GM21423 (cell line): ENCODE measurements around the gene PRSS27.

ENCODE experiments used
- ATAC-seq: cut with Tn5 transposase; IDR thresholded peaks from one replicate; pipeline ENCODE4 v1.9.1; 2021; ENCODE audit warnings: mild to moderate bottlenecking, moderate library complexity; ENCODE audit not compliant: unreplicated experiment

Gene PRSS27

GRCh38 chr16:2710711-2711231 lies 9.3 kb downstream of the PRSS27 start:
- no peak for ATAC-seq

DNA sequence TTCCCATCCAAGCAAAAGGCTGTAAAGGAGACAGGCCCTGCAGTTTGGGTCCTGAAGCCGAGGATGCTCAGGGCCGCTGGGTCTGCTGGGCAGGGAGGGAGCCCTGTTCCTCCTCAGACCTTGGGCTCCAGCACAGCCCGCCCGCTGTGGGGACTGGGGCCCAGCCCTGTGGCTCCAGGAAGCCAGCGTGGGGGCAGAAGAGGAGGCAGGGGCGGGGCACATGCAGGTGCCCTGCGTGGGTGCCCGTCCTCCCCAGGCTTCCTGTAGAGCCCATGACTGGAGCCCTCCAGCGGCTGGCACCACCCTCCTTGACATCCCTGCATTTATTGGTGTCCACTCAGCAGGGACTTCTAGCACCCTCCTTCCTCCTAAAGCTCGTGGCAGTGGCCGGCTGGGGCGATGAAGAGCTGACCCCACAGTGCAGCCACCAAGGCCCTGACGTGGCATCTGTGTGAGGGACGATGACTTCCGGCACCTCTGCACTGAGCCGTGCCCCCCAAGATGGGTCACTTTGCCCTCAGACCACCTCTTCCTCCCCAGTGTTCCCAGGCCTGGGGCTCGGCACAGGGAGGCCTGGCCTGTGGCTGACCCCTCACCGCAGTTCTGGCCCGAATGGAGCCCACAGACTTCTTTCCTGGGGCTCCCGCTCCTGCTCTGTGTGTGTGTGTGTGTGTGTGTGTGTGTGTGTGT lies 9.9 kb downstream of the PRSS27 start:
- no peak for ATAC-seq

- ATAC-seq = no peak
Observed at GRCh38 chr16:2709588-2709984, 10.4 kb downstream of the PRSS27 start.

DNA sequence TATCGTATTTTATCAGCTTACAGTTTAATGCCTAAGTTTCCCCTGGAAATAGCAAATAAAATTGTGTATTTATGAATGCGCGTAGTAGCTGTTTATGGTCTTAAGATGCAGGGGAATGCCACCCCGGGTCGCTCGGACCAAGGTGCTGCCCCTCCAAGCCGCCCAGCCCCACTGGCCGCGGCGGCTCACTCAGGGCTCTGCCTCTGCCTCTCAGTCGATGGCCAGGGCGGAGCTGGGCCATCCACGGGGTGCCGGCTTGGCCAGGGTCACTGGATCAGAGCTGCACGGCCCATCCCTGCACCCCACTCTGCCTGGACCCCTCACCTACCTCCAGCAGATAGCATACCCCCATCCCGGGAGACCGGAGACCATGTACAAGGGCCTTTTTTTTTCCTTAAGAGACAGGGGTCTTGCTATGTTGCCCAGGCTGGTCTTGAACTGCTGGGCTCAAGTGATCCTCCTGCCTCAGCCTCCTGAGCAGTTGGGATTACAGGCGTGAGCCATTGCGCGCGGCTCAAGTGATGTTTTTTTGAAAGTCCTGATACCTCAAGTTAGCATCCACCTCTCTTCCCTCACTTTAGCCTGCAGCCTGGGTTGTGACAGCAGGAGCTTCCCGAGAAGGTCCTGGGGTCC lies 11.0 kb downstream of the PRSS27 start:
- no peak for ATAC-seq

DNA sequence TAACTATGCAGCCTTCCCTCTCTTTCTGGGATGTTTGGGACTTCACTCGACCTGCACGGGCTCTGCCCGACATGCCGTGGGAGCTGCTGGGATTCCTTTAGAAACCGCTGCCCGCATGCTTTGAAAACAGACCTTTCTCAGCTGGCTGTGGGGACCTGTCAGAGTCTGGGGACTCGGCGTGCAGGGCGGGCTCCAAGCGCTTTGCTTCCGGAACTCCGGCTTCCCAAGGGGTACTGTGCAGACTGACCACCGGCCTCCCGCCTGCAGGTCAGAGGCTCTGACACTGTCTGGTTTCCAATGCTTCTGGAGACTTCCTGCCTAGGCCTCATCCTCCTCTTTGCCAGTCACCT lies 11.8 kb downstream of the PRSS27 start:
- ATAC-seq = no peak

DNA sequence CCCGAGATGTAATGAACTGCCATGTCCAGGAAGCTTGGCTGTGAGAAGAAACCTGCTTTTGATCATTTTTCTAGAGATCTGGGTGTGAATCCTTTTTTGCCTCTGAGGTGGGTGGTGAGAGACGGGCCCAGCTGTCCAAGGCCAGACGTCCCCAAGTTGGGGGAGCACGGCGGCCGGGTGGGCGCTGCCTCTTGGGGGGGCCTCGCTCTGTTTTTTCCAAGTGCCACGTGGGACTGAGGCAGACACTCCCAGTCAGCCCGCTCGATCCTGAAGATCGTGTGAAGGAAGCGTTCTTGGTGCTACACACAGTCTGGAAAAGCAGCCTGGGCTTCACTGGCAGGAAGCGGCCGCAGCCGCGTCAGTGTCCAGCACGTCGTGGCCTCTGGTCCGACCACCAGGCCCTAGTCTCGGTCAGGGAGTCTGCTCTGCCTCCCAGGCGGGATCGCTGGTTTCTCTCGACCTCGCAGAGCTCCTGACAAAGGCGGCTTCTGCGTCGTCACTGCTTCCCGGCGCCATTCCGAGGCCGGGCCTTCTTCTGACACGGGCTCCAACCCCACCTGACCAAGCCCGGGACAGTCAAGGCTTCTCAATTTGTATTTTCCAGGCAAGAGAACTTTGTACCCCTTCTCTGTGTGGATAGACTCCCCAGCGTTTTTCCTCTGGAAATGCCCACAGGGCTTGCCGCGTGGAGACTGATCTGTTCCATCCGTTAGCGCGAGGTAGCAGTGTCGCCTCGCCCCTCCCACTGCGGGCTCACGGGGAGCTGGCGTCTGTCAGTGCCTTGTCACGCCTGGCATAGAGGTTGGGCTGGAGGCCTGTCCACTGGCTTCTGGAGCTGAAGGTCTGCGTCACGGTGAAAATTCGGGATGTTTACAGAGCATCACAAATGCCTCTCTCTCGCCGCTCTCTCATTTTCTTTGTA lies 12.4 kb downstream of the PRSS27 start:
- no peak for ATAC-seq

GRCh38 chr16:2706611-2707311 lies 13.3 kb downstream of the PRSS27 start:
- ATAC-seq = no peak

- ATAC-seq = no peak
Observed at GRCh38 chr16:2706085-2706484, 13.9 kb downstream of the PRSS27 start.

- no peak for ATAC-seq
Observed at GRCh38 chr16:2705351-2705750, 14.7 kb downstream of the PRSS27 start.

DNA sequence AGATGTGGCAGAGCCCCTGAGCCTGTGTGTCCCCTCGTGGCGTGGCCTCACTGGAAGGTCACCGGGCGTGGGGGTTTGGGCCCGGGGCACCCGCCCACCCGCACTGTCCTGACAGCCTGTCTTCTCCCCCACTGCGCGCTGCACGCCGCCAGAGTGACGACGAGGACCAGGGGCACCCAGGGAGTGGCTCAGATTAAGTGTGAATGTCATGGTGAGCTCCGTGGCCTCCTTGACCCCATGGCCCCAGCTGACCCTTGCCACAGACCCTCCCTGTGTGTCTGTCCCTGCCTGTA lies 15.1 kb downstream of the PRSS27 start:
- ATAC-seq = no peak

GRCh38 chr16:2704166-2704982 lies 15.7 kb downstream of the PRSS27 start:
- no peak for ATAC-seq

GRCh38 chr16:2702871-2703745 lies 16.9 kb downstream of the PRSS27 start:
- ATAC-seq = no peak

DNA sequence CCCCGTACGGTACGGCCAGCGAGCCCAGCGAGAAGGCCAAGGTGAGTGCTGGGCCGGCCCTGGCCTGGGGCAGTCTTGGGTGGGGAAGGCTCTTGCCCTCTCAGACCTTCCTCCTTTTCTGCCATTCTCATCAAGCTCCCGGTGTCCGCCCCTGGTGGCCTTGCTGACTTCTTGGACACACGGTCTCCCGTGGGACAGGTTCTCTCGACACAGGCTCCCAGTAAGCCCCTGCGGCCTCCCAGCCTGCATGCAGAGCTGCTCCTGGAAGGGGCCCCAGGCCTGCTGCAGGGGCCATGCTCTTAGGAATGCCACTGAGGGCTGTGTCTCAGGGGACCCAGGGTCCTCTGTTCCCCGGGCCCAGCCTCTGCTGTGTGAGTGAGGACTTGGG lies 17.6 kb downstream of the PRSS27 start:
- no peak for ATAC-seq

DNA sequence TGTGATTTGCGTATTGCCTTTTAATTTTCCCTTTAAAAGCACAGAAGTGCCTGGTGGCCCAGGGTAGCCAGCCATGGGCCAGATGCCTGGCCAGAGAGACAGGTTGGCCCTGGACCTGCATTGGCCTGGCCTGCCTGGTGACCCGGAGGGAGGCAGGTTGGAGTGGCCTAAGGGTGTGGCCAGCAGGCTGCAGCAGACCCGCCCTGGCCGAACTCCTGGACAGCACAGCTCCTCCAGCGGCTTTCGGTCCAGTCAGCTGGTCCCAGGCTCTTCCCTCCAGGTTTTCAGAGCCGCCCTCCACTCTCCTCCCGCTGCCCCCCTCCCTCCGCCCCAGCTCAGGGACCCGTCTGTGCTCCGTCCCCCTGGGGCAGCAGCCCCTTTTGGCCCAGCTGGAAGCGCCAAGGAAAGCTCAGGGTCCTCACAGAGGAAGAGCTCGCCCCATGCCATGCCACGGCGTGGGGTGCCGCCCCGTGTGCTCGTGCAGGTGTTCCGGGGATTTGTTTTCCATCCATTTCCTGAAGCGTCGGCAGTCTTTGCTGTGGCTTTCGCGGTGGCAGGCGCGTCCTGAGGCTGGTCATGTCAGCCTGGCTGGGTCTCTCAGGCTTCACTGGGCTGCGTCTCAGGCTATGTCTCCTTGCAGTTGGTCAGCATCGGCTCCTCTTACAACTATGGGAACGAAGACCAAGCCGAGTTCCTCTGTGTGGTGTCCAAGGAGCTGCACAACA lies 18.1 kb downstream of the PRSS27 start:
- ATAC-seq = no peak

GRCh38 chr16:2701272-2701671 lies 18.8 kb downstream of the PRSS27 start:
- no peak for ATAC-seq

DNA sequence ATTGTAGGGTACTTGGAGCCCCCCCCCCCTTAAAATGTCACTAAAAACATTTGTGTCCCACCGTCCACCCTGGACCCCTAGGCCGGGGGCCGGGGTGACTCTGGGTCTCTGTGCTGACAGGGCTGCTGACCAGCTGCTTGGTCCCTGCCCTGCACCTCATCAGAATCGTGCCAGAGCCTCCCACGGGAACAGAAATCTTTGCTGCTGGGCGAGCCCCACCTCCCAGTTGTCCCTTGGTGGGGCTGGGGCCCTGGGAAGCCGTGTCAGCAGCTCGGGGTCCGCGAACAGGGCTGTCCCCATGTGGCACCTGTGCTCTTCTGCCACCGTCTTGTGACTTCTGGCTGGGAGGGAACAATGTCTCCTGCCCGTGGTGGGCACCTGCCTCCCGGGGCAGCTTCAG lies 19.2 kb downstream of the PRSS27 start:
- ATAC-seq = no peak

GRCh38 chr16:2699791-2700600 lies 20.0 kb downstream of the PRSS27 start:
- no peak for ATAC-seq
